Activated CD8-positive, alpha-beta memory T cell treated with anti-CD3 and anti-CD28 coated beads, Interleukin-2, amount 50 U/mL, for 24 hours (primary cell): ENCODE measurements around the gene PKDREJ.

Experiments used
- DNase-seq: peaks from one replicate; pipeline ENCODE4 v3.0.0-alpha.2; 2020; ENCODE audit errors: extremely low read depth

PKDREJ gene

GRCh38 chr22:46237453-46238124 lies 25.6 kb downstream of the PKDREJ start:
- DNase-seq, result no peak

GRCh38 chr22:46234969-46235368 lies 28.2 kb downstream of the PKDREJ start:
- no peak for DNase-seq

GRCh38 chr22:46233231-46233630 lies 29.9 kb downstream of the PKDREJ start:
- DNase-seq, result no peak

- no peak for DNase-seq
Measured at GRCh38 chr22:46230262-46230901, 32.8 kb downstream of the PKDREJ start.

- DNase-seq, result no peak
Measured at GRCh38 chr22:46229701-46230100, 33.4 kb downstream of the PKDREJ start.

- DNase-seq, result no peak
Measured at GRCh38 chr22:46226577-46226976, 36.6 kb downstream of the PKDREJ start.

GRCh38 chr22:46225631-46226030 lies 37.5 kb downstream of the PKDREJ start:
- DNase-seq, result no peak

GRCh38 chr22:46224898-46225290 lies 38.2 kb downstream of the PKDREJ start:
- DNase-seq, result no peak

GRCh38 chr22:46224044-46224897 lies 38.9 kb downstream of the PKDREJ start:
- no peak for DNase-seq

GRCh38 chr22:46220921-46221320 lies 42.2 kb downstream of the PKDREJ start:
- no peak for DNase-seq

GRCh38 chr22:46219636-46220035 lies 43.5 kb downstream of the PKDREJ start:
- no peak for DNase-seq

GRCh38 chr22:46214616-46215015 lies 48.5 kb downstream of the PKDREJ start:
- no peak for DNase-seq

- DNase-seq, result no peak
Measured at GRCh38 chr22:46214149-46214548, 49.0 kb downstream of the PKDREJ start.

GRCh38 chr22:46213052-46213451 lies 50.1 kb downstream of the PKDREJ start:
- no peak for DNase-seq

- no peak for DNase-seq
Measured at GRCh38 chr22:46212195-46212594, 50.9 kb downstream of the PKDREJ start.

GRCh38 chr22:46209262-46209661 lies 53.9 kb downstream of the PKDREJ start:
- DNase-seq, result no peak
